HFFc6 (cell line): ENCODE data around the gene NLGN2. TPM values are rescaled to one million over a fixed set of nuclear protein-coding genes. Genes with fewer than 3 reads are reported as not detected.
A peak's percentile ranks its signal among the peaks of the same experiment; 100 is the strongest.

Source experiments
- DNase-seq: peaks from one replicate; pipeline ENCODE4 v3.0.0-alpha.2; 2018
- H3K27ac Mint-ChIP-seq: 2 replicates; pipeline ENCODE4 v1.8.0; 2020; ENCODE audit warnings: mild to moderate bottlenecking, mixed read lengths
- H3K27me3 Mint-ChIP-seq: 2 replicates; pipeline ENCODE4 v1.8.0; 2021; ENCODE audit warnings: mild to moderate bottlenecking, moderate library complexity, mixed read lengths; ENCODE audit not compliant: insufficient read depth
- H3K36me3 Mint-ChIP-seq: 2 replicates; pipeline ENCODE4 v1.8.0; 2021; ENCODE audit warnings: low read depth, mixed read lengths
- H3K4me1 Mint-ChIP-seq: 2 replicates; pipeline ENCODE4 v1.8.0; 2020; ENCODE audit warnings: low read depth, mixed read lengths
- H3K4me3 Mint-ChIP-seq: 2 replicates; pipeline ENCODE4 v1.8.0; 2020; ENCODE audit warnings: mild to moderate bottlenecking, moderate library complexity, mixed read lengths
- H3K9me3 Mint-ChIP-seq: 2 replicates; pipeline ENCODE4 v1.8.0; 2020; ENCODE audit warnings: mild to moderate bottlenecking, mixed read lengths
- CTCF ChIP-seq: fragments of 200-600 bp; sonication (generic); IDR thresholded peaks from 2 replicates; pipeline ENCODE4 v1.5.0; 2021; ENCODE audit warnings: antibody characterized with exemption, mild to moderate bottlenecking
- total RNA-seq, 6 experiments: library from RNA; stranded (reverse); fragmentation: NEBNext Ultra II Directional; extraction: Animal tissue kit (Norgen Biotek cat#: 25700); gene quantifications; 2 replicates in 1 of 6; 3 replicates in 5 of 6; pipeline ENCODE4 v1.2.3, GENCODE V29; 2021

The NLGN2 gene
- total RNA-seq, 6 experiments from 2014 or later, result 41.3 to 57.3 (median 46.2) TPM

- Mint-ChIP-seq H3K4me3 (peak within 1 kb of the TSS; percentile 67), H3K36me3 (peaks cover 11% of the 10 kb centered on the region), H3K9me3 (peaks cover 11% of the 10 kb centered on the region), H3K4me1 (peaks cover 6% of the 10 kb centered on the region), H3K27me3 (peaks cover 19% of the 10 kb centered on the region), H3K27ac (peak within 1 kb of the TSS; percentile 12; the same call in 1 of the 2 replicates)
- TF ChIP-seq CTCF, result no peak
- no peak for DNase-seq
These were observed 26.6 kb upstream of the NLGN2 start, which contains the start of gene TNK1 for GRCh38 chr17:7380855-7381683. TSS of gene TNK1 (plus strand) at chr17:7381089. CDS start at chr17:7382927, 1,838 bp downstream.

- Mint-ChIP-seq H3K4me1 (peaks cover 6% of the 10 kb centered on the region), H3K9me3 (peaks cover 11% of the 10 kb centered on the region)
- TF ChIP-seq CTCF, result no peak
These were observed 24.7 kb upstream of the NLGN2 start for GRCh38 chr17:7382901-7383300.

GRCh38 chr17:7383371-7383741, 24.3 kb upstream of the NLGN2 start:
- DNase-seq, result no peak
- peaks cover 18% of the 10 kb centered on the region for H3K27me3 Mint-ChIP-seq
- H3K4me1 Mint-ChIP-seq, result peaks cover 6% of the 10 kb centered on the region
- no peak overlapping the region for H3K27ac Mint-ChIP-seq
- peaks cover 11% of the 10 kb centered on the region for H3K36me3 Mint-ChIP-seq
- peaks cover 11% of the 10 kb centered on the region for H3K9me3 Mint-ChIP-seq
- H3K4me3 Mint-ChIP-seq, result no peak overlapping the region
- no peak for TF ChIP-seq CTCF

More at GRCh38 chr17:7382901-7383300, 24.7 kb upstream of the NLGN2 start:
- Mint-ChIP-seq H3K4me3 (no peak overlapping the region), H3K27ac (no peak overlapping the region), H3K27me3 (peaks cover 19% of the 10 kb centered on the region), H3K36me3 (peaks cover 11% of the 10 kb centered on the region)
- no peak for DNase-seq

GRCh38 chr17:7383742-7384488, 23.7 kb upstream of the NLGN2 start:
- TF ChIP-seq CTCF, result no peak
- peak overlapping the region; percentile 37; the same call in 1 of the 2 replicates for H3K4me3 Mint-ChIP-seq
- H3K4me1 Mint-ChIP-seq, result peaks cover 6% of the 10 kb centered on the region
- peaks cover 11% of the 10 kb centered on the region for H3K9me3 Mint-ChIP-seq
- H3K27me3 Mint-ChIP-seq, result peaks cover 18% of the 10 kb centered on the region
- H3K27ac Mint-ChIP-seq, result no peak overlapping the region
- peaks cover 10% of the 10 kb centered on the region for H3K36me3 Mint-ChIP-seq
- DNase-seq, result no peak

- TF ChIP-seq CTCF, result no peak
- Mint-ChIP-seq H3K4me1 (peaks cover 6% of the 10 kb centered on the region), H3K36me3 (peaks cover 4% of the 10 kb centered on the region; the same call in 1 of the 2 replicates), H3K27ac (no peak overlapping the region), H3K4me3 (no peak overlapping the region; the same call in 1 of the 2 replicates), H3K27me3 (peaks cover 14% of the 10 kb centered on the region), H3K9me3 (peaks cover 4% of the 10 kb centered on the region; the same call in 1 of the 2 replicates)
- no peak for DNase-seq
These were observed 23.1 kb upstream of the NLGN2 start for GRCh38 chr17:7384489-7385081.
